Psoas muscle (tissue), 8 donors: ENCODE measurements around the gene SMARCD3. TPM values are rescaled to one million over a fixed set of nuclear protein-coding genes. Genes with fewer than 3 reads are reported as not detected.

ENCODE experiments used
- ATAC-seq, 4 donors: fragments of 200-7000 bp; cut with Tn5 transposase; one replicate each; pipeline ENCODE4 v1.9.1; 2020; ENCODE audit warnings: moderate library complexity in 3 of 4, mild to moderate bottlenecking in 2 of 4
- DNase-seq, 2 donors: peaks; one replicate each; pipeline ENCODE4 v3.0.0-alpha.2; 2020
- H3K27ac ChIP-seq: fragments of 200-600 bp; one replicate; pipeline ENCODE4 v1.8.0; 2022
- H3K27me3 ChIP-seq, 3 donors: fragments of 200-600 bp in 1 of 3; one replicate each; pipeline versions ENCODE4 v1.6.1 to v1.8.0; 2013 to 2022; ENCODE audit warnings: low read length in 2 of 3, mild to moderate bottlenecking in 2 of 3, moderate library complexity in 1 of 3; ENCODE audit not compliant: insufficient read depth in 3 of 3
- H3K36me3 ChIP-seq, 2 donors: fragments of 200-600 bp in 1 of 2; one replicate each; pipeline versions ENCODE4 v1.6.1 to v1.8.0; 2013 to 2022; ENCODE audit warnings: low read depth in 1 of 2, mild to moderate bottlenecking in 1 of 2, moderate library complexity in 1 of 2; ENCODE audit not compliant: insufficient read depth in 1 of 2
- H3K4me1 ChIP-seq: fragments of 200-600 bp; one replicate; pipeline ENCODE4 v1.8.0; 2022
- H3K4me3 ChIP-seq: fragments of 200-600 bp; one replicate; pipeline ENCODE4 v1.8.0; 2022; ENCODE audit warnings: mild to moderate bottlenecking
- H3K9me3 ChIP-seq: fragments of 200-600 bp; one replicate; pipeline ENCODE4 v1.8.0; 2022
- WGBS, 3 donors: extraction: QIAGEN DNeasy Blood & Tissue Kit; methylation state at CpG; one replicate each; pipeline versions ENCODE4 v1.1.6 to v1.1.7; 2013; 5-methylcytosine and 5-hydroxymethylcytosine counted together
- intact Hi-C, 2 donors: fragments of 100-400 bp; cut with DNase I; formaldehyde crosslinking; loops; one replicate each; pipeline versions ENCODE4 v1.11.0 to v1.14.2; 2022
- polyA plus RNA-seq, 3 donors: library from polyadenylated mRNA; stranded (reverse); fragments of 200-250 nt; gene quantifications; one replicate each; pipeline ENCODE4 v1.2.3, GENCODE V29; 2013
- total RNA-seq, 4 donors: library from RNA; stranded (reverse); fragmentation: NEBNext Ultra II Directional in 2 of 4; extraction: Animal tissue kit (Norgen Biotek cat#: 25700) in 2 of 4; gene quantifications; one replicate each; pipeline versions ENCODE4 v1.2.1 to v1.2.4, GENCODE V29; 2021 to 2023
- TF ChIP-seq, protein P1 (sequence below): fragments of 200-600 bp; IDR thresholded peaks from one replicate; pipeline ENCODE4 v1.8.0; 2022; ENCODE audit warnings: antibody characterized with exemption
- donor health status: healthy with polysubstance abuse.
- donor health status: DM: no; HTN: no; CAD: no; lungs with moderate emphysema.
- donor health status: Bipolar disorder and iron deficiency.
- donor health status: healthy.
- donor health status: DM: yes; HTN: yes; CAD: no.
- donor health status: DM: no; HTN: no; CAD: no.
- donor health status: DM: no; HTN: no; CAD: no.
- donor health status: DM: yes; HTN: yes; CAD: no.

SMARCD3 gene
- total and polyA plus RNA-seq, 7 donors: 38.3 to 138 (median 92.5) TPM

DNA sequence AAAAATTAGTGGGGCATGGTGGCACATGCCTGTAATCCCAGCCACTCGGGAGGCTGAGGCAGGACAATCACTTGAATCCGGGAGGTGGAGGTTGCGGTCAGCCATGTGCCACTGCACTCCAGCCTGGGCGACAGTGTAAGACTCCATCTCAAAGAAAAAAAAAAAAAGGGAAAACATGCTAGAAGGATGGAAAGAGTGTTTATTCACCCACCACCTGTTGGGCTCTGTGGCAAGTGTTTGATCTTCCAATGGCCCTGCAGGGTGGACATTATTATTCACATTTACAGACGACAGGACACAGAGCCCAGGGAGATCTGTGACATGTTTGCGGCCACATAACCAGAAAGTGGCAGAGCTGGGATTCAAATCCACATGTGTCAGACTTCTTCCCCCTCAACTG is 33.2 kb upstream of the SMARCD3 start:
- TF ChIP-seq, protein P1, sequence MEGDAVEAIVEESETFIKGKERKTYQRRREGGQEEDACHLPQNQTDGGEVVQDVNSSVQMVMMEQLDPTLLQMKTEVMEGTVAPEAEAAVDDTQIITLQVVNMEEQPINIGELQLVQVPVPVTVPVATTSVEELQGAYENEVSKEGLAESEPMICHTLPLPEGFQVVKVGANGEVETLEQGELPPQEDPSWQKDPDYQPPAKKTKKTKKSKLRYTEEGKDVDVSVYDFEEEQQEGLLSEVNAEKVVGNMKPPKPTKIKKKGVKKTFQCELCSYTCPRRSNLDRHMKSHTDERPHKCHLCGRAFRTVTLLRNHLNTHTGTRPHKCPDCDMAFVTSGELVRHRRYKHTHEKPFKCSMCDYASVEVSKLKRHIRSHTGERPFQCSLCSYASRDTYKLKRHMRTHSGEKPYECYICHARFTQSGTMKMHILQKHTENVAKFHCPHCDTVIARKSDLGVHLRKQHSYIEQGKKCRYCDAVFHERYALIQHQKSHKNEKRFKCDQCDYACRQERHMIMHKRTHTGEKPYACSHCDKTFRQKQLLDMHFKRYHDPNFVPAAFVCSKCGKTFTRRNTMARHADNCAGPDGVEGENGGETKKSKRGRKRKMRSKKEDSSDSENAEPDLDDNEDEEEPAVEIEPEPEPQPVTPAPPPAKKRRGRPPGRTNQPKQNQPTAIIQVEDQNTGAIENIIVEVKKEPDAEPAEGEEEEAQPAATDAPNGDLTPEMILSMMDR: no peak
- intact Hi-C loops: no loop called here
- WGBS, 3 donors: 75 to 81% (median 75%) methylated on average over 6 of the region's 6 CpGs

DNA sequence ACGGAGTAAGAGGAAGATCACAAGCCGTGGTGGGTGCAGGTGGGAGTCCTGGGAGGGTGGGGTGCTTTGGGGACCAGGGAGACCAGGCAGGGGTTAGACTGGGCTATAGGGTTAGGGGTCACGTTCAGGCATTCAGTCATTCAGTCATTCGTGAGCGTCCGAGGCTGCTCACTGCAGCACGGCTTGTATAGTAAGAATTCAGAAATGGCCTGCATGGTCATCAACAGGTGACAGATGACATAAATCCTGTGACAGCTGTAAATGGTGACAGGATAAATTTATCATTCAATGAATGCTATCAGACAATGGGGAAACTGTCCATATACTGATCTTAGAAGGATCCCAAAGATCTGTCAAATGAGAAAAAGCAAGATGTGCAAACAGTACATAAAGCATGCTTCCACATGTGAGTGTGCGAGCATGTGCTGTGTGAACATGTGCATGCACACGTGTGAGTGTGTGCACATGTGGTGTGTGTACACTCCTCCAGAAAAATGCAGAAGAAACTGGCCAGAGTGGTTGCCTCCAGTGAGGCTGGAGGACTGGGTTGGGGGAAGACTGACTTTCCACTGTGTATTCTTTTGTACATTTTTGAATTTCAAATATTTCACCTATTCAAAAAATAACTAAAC is 32.0 kb upstream of the SMARCD3 start:
- TF ChIP-seq, protein P1: no peak
- peak; percentile 63 to 87 (median 78) for ATAC-seq
- H3K9me3 ChIP-seq: no peaks in the 10 kb centered on the region
- 52 to 64% (median 57%) methylated on average over 9 of the region's 9 CpGs for WGBS, 3 donors
- H3K4me1 ChIP-seq: peaks cover 7% of the 10 kb centered on the region
- H3K27me3 ChIP-seq: peaks cover 0 to 3% (median 0%) of the 10 kb centered on the region in 3 donors
- H3K27ac ChIP-seq: peak overlapping the region; percentile 54
- no peak for DNase-seq
- H3K36me3 ChIP-seq: no peaks in the 10 kb centered on the region
- no peak overlapping the region for H3K4me3 ChIP-seq
- intact Hi-C loops: no loop called here

More for the DNA sequence above, 33.2 kb upstream of the SMARCD3 start:
- peaks cover 7% of the 10 kb centered on the region for H3K4me1 ChIP-seq
- peaks cover 0 to 3% (median 0%) of the 10 kb centered on the region in 3 donors for H3K27me3 ChIP-seq
- no peak overlapping the region for H3K27ac ChIP-seq
- H3K4me3 ChIP-seq: no peak overlapping the region
- peak in 1 of 2 donors; percentile 9 for DNase-seq
- no peaks in the 10 kb centered on the region for H3K9me3 ChIP-seq
- H3K36me3 ChIP-seq: no peaks in the 10 kb centered on the region
- no peak for ATAC-seq

DNA sequence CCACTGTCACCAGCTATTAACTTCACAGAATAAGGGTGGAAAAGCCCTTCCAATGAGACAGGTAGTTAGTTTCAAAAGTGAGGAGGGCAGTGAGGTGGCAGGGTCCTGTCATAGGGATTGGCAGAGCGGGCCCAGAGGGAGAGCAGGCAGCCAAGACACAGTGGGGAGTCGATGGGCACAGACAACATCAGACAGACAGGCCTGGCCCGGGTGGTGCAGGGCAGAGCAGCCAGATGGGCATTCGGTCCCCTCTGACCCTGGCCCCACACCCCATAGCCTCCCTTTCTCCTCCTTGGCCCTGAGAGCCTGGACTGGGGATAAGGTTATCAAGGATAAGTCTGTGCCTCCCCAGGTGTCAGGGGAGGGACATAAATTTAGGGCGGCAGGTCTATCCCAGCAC is 31.4 kb upstream of the SMARCD3 start:
- ATAC-seq (peak in 1 of 4 donors; percentile 26), DNase-seq (no peak)
- 80 to 96% (median 80%) methylated on average over 5 of the region's 5 CpGs for WGBS, 3 donors
- intact Hi-C loops: no loop called here
- H3K36me3 ChIP-seq: no peaks in the 10 kb centered on the region
- H3K4me1 ChIP-seq: peaks cover 7% of the 10 kb centered on the region
- H3K27ac ChIP-seq: peak overlapping the region; percentile 54
- TF ChIP-seq, protein P1: no peak
- peaks cover 0 to 3% (median 0%) of the 10 kb centered on the region in 3 donors for H3K27me3 ChIP-seq
- H3K9me3 ChIP-seq: no peaks in the 10 kb centered on the region
- no peak overlapping the region for H3K4me3 ChIP-seq

DNA sequence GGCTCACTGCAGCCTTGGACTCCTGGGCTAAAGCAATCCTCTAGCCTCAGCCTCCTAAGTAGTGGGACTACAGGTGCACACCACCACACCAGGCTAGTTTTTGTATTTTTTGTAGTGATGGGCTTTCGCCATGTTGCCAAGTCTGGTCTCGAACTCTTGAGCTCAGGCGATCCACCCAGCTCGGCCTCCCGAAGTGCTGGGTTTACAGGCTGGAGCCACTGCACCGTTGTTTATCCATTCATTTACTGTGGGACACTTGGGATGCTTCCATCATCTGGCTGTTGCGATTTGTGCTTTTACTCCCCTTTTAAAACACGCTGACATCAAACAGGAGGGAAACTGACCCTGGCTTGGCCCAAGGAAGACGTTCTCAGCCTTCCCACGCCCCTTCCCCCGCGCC is 30.5 kb upstream of the SMARCD3 start:
- H3K27ac ChIP-seq: no peak overlapping the region
- no peak overlapping the region for H3K4me3 ChIP-seq
- WGBS, 3 donors: 90 to 94% (median 90%) methylated on average over 12 of the region's 12 CpGs
- no peaks in the 10 kb centered on the region for H3K9me3 ChIP-seq
- TF ChIP-seq, protein P1: no peak
- H3K27me3 ChIP-seq: peaks cover 0 to 3% (median 0%) of the 10 kb centered on the region in 3 donors
- H3K4me1 ChIP-seq: peaks cover 7% of the 10 kb centered on the region
- no peaks in the 10 kb centered on the region for H3K36me3 ChIP-seq
- DNase-seq (peak in 1 of 2 donors; percentile 6), ATAC-seq (no peak)
- intact Hi-C loops: no loop called here

DNA sequence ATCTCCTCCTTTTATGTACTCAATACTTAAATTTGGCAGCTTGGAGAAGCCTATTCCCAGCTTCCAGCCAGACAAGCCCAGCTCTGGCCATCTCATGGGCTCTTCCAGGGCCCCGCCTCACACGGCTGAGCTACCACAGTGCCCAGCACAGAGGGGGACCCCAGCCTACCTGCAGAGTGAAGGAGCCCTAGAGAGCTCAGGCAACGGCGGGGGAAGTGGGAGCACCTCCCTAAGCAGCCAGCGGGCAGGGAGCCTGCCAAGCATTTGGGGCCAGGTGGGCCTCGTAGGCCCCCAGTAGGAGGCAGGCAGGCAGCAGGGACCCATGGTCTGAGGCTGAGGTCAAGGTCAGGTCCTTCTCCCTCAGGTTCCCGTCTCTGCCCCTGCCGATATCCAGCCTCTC is 29.1 kb upstream of the SMARCD3 start:
- ATAC-seq: no peak
- intact Hi-C loops: no loop called here
- no peaks in the 10 kb centered on the region for H3K36me3 ChIP-seq
- peaks cover 7% of the 10 kb centered on the region for H3K4me1 ChIP-seq
- no peak overlapping the region for H3K4me3 ChIP-seq
- H3K27me3 ChIP-seq: peaks cover 0 to 3% (median 0%) of the 10 kb centered on the region in 3 donors
- peak in 1 of 2 donors; percentile 46 for DNase-seq
- WGBS, 3 donors: 64 to 82% (median 68%) methylated on average over 8 of the region's 8 CpGs
- H3K9me3 ChIP-seq: no peaks in the 10 kb centered on the region
- no peak overlapping the region for H3K27ac ChIP-seq
- TF ChIP-seq, protein P1: no peak
